Retinal pigment epithelial cell (primary cell): ENCODE data around the gene ZNF384.

Experiments
- DNase-seq: peaks from one replicate; pipeline ENCODE4 v3.0.0-alpha.2; 2010; ENCODE audit warnings: low read depth
- H3K4me3 ChIP-seq: 2 replicates; pipeline ENCODE4 v1.5.1; 2011; ENCODE audit warnings: mild to moderate bottlenecking, low read length, control low read depth, moderate library complexity
- CTCF ChIP-seq: conservative IDR thresholded peaks from 2 replicates; pipeline ENCODE4 v1.5.1; 2011; ENCODE audit warnings: low read depth, low read length, control low read depth, inconsistent platforms

The ZNF384 gene

GRCh38 chr12:6620885-6621274 lies 68.3 kb downstream of the ZNF384 start:
- TF ChIP-seq CTCF, result no peak
- H3K4me3 ChIP-seq, result no peak overlapping the region
- no peak for DNase-seq

GRCh38 chr12:6620137-6620884 lies 68.9 kb downstream of the ZNF384 start:
- peak; percentile 69 for TF ChIP-seq CTCF
- DNase-seq, result no peak
- H3K4me3 ChIP-seq, result no peak overlapping the region

GRCh38 chr12:6618483-6619225 lies 70.5 kb downstream of the ZNF384 start:
- TF ChIP-seq CTCF, result no peak
- H3K4me3 ChIP-seq, result no peak overlapping the region
- DNase-seq, result no peak
